CD4-positive, CD25-positive, alpha-beta regulatory T cell (primary cell): ENCODE measurements around the gene SRP9. TPM values are rescaled to one million over a fixed set of nuclear protein-coding genes. Genes with fewer than 3 reads are reported as not detected.
A peak's percentile ranks its signal among the peaks of the same experiment; 100 is the strongest.

ENCODE experiments used
- ATAC-seq, 2 donors: fragments of 150-1000 bp; cut with Tn5 transposase; one replicate each; pipeline ENCODE4 v1.10.0; 2021; ENCODE audit warnings: low read depth in 2 of 2, moderate number of reproducible peaks in 2 of 2, moderate library complexity in 1 of 2
- DNase-seq, 3 donors: peaks; one replicate each; pipeline versions ENCODE4 v3.0.0 to v3.0.0-alpha.2; 2012 to 2022; ENCODE audit warnings: mixed read lengths in 1 of 3
- H3K27ac ChIP-seq: one replicate; pipeline ENCODE4 v1.7.0; 2013; ENCODE audit warnings: mild to moderate bottlenecking, low read length; ENCODE audit not compliant: insufficient read depth, poor library complexity, severe bottlenecking
- H3K27me3 ChIP-seq: one replicate; pipeline ENCODE4 v1.7.0; 2013; ENCODE audit warnings: low read length; ENCODE audit not compliant: control insufficient read depth, insufficient read depth
- H3K36me3 ChIP-seq: one replicate; pipeline ENCODE4 v1.7.0; 2013; ENCODE audit warnings: mild to moderate bottlenecking, low read length, moderate library complexity; ENCODE audit not compliant: control insufficient read depth, insufficient read depth
- H3K4me1 ChIP-seq: 2 replicates; pipeline ENCODE4 v1.7.0; 2013; ENCODE audit warnings: mild to moderate bottlenecking, low read length; ENCODE audit not compliant: insufficient read depth, control insufficient read depth, poor library complexity, severe bottlenecking
- H3K4me3 ChIP-seq: one replicate; pipeline ENCODE4 v1.7.0; 2013; ENCODE audit warnings: low read depth, mild to moderate bottlenecking, low read length, moderate library complexity
- H3K9me3 ChIP-seq, 2 experiments: 1 replicate in 1 of 2; 2 replicates in 1 of 2; pipeline ENCODE4 v1.7.0; 2013; ENCODE audit warnings: low read length in 2 of 2, mild to moderate bottlenecking in 1 of 2, moderate library complexity in 1 of 2; ENCODE audit not compliant: control insufficient read depth in 2 of 2
- H3K27ac Mint-ChIP-seq, 3 donors: one replicate each; pipeline ENCODE4 v1.8.0; 2020 to 2022; ENCODE audit warnings: mild to moderate bottlenecking in 3 of 3, mixed read lengths in 3 of 3, moderate library complexity in 2 of 3
- H3K27me3 Mint-ChIP-seq: one replicate; pipeline ENCODE4 v1.8.0; 2022; ENCODE audit warnings: mild to moderate bottlenecking, mixed read lengths
- H3K36me3 Mint-ChIP-seq: one replicate; pipeline ENCODE4 v1.8.0; 2020; ENCODE audit warnings: mixed read lengths
- H3K4me1 Mint-ChIP-seq, 4 donors: one replicate each; pipeline ENCODE4 v1.8.0; 2020 to 2022; ENCODE audit warnings: mixed read lengths in 4 of 4, mild to moderate bottlenecking in 1 of 4
- H3K4me3 Mint-ChIP-seq, 4 donors: one replicate each; pipeline ENCODE4 v1.8.0; 2020 to 2022; ENCODE audit warnings: mild to moderate bottlenecking in 4 of 4, mixed read lengths in 4 of 4, moderate library complexity in 3 of 4
- H3K9me3 Mint-ChIP-seq, 7 donors: one replicate each; pipeline ENCODE4 v1.8.0; 2020 to 2022; ENCODE audit warnings: mixed read lengths in 7 of 7, mild to moderate bottlenecking in 3 of 7, moderate library complexity in 2 of 7
- polyA plus RNA-seq, 4 donors: library from polyadenylated mRNA; unstranded; fragments of 300-500 nt; fragmentation: Illumina TruSeq; gene quantifications; one replicate each; pipeline ENCODE4 v1.2.3, GENCODE V29; 2021
- total RNA-seq: library from RNA; stranded (reverse); gene quantifications from one replicate; pipeline ENCODE4 v1.2.3, GENCODE V29; 2022

The SRP9 gene
- total and polyA plus RNA-seq, 5 donors from 2014 or later: 76.7 to 367 (median 340) TPM

GRCh38 chr1:225815526-225816178 lies 38.0 kb downstream of the SRP9 start:
- no peaks in the 10 kb centered on the region for H3K36me3 Mint-ChIP-seq
- H3K36me3 ChIP-seq: no peaks in the 10 kb centered on the region
- ATAC-seq: no peak
- no peak overlapping the region for H3K4me3 Mint-ChIP-seq
- no peaks in the 10 kb centered on the region for H3K9me3 Mint-ChIP-seq
- H3K4me1 ChIP-seq: peaks cover 3% of the 10 kb centered on the region
- H3K9me3 ChIP-seq: no peaks in the 10 kb centered on the region
- H3K27ac Mint-ChIP-seq: no peak overlapping the region
- H3K4me1 Mint-ChIP-seq: peaks cover 0 to 4% (median 2%) of the 10 kb centered on the region in 4 donors
- H3K27ac ChIP-seq: no peak overlapping the region
- H3K27me3 Mint-ChIP-seq: peaks cover 15% of the 10 kb centered on the region
- DNase-seq: no peak
- H3K4me3 ChIP-seq: no peak overlapping the region
- H3K27me3 ChIP-seq: no peaks in the 10 kb centered on the region

GRCh38 chr1:225816643-225817538 lies 39.3 kb downstream of the SRP9 start:
- Histone ChIP-seq H3K9me3 (no peaks in the 10 kb centered on the region), H3K27ac (no peak overlapping the region), H3K4me1 (no peaks in the 10 kb centered on the region), H3K4me3 (no peak overlapping the region), H3K36me3 (no peaks in the 10 kb centered on the region), H3K27me3 (no peaks in the 10 kb centered on the region)
- DNase-seq (no peak), ATAC-seq (no peak)
- peaks cover 0 to under 1% (median 0%) of the 10 kb centered on the region in 4 donors for H3K4me1 Mint-ChIP-seq
- H3K27me3 Mint-ChIP-seq: peaks cover 12% of the 10 kb centered on the region
- no peak overlapping the region for H3K27ac Mint-ChIP-seq
- H3K36me3 Mint-ChIP-seq: no peaks in the 10 kb centered on the region
- no peaks in the 10 kb centered on the region for H3K9me3 Mint-ChIP-seq
- no peak overlapping the region for H3K4me3 Mint-ChIP-seq

DNA sequence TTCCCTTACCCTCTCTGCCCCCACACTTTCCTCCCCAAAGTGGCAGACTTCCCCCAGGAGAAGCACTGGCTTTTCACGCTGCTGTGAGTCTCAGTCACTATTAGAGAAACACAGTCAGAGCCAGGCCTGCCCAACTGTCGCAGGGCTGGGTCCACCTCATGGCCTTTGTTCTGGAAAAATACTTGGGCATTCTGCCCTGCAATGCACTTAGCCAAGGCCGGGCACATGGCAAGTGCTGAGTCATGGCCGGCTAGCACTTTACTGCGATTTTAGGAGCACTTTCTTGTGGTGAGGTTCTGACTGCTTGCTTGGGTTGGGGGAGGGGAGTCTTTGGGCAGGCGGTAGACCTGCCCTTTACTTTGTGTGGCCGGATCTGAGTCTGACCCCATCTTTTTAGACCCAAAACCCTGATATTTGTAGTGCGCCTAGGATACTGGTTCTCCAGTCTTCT lies 40.0 kb downstream of the SRP9 start:
- H3K27ac ChIP-seq: no peak overlapping the region
- H3K27me3 ChIP-seq: peaks cover 1% of the 10 kb centered on the region
- ATAC-seq (no peak), DNase-seq (peak in 1 of 3 donors; percentile 24)
- Mint-ChIP-seq H3K27ac (no peak overlapping the region), H3K9me3 (no peaks in the 10 kb centered on the region), H3K27me3 (peaks cover 12% of the 10 kb centered on the region), H3K36me3 (no peaks in the 10 kb centered on the region), H3K4me3 (peak overlapping the region in 1 of 4 donors; percentile 32), H3K4me1 (no peaks in the 10 kb centered on the region)
- H3K36me3 ChIP-seq: no peaks in the 10 kb centered on the region
- H3K4me1 ChIP-seq: no peaks in the 10 kb centered on the region
- no peak overlapping the region for H3K4me3 ChIP-seq
- H3K9me3 ChIP-seq: no peaks in the 10 kb centered on the region

DNA sequence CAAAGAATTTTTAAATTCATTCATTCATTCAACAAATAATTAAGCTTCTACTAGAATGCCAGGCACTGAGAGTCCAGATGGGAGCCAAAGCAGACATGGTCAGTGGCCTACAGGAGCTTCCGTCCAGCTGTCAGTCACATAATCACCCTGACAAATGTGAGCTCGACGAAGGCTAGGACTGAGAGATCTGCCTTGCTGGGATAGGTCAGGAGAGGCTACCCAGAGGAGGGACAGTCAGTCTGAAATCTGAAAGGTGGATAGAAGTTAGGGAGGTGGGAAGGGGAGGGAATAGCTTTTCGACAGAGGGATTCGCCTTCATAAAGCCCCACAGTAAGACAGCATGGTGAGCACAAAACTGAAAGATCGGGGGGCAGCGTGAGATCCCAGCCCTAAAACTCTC lies 40.6 kb downstream of the SRP9 start:
- no peak for ATAC-seq
- no peak for DNase-seq
- H3K36me3 ChIP-seq: no peaks in the 10 kb centered on the region
- no peaks in the 10 kb centered on the region for H3K9me3 ChIP-seq
- no peaks in the 10 kb centered on the region for H3K36me3 Mint-ChIP-seq
- H3K4me3 ChIP-seq: no peak overlapping the region
- H3K27me3 ChIP-seq: peaks cover 3% of the 10 kb centered on the region
- H3K27ac ChIP-seq: no peak overlapping the region
- peaks cover 12% of the 10 kb centered on the region for H3K27me3 Mint-ChIP-seq
- no peak overlapping the region for H3K27ac Mint-ChIP-seq
- no peaks in the 10 kb centered on the region for H3K4me1 Mint-ChIP-seq
- H3K9me3 Mint-ChIP-seq: no peaks in the 10 kb centered on the region
- no peaks in the 10 kb centered on the region for H3K4me1 ChIP-seq
- H3K4me3 Mint-ChIP-seq: no peak overlapping the region

- no peaks in the 10 kb centered on the region for H3K4me1 Mint-ChIP-seq
- peak overlapping the region in 1 of 3 donors; percentile 12 for H3K27ac Mint-ChIP-seq
- no peaks in the 10 kb centered on the region for H3K36me3 ChIP-seq
- H3K27me3 ChIP-seq: peaks cover 3% of the 10 kb centered on the region
- H3K9me3 Mint-ChIP-seq: no peaks in the 10 kb centered on the region
- H3K27ac ChIP-seq: no peak overlapping the region
- no peaks in the 10 kb centered on the region for H3K36me3 Mint-ChIP-seq
- no peak overlapping the region for H3K4me3 Mint-ChIP-seq
- no peaks in the 10 kb centered on the region for H3K9me3 ChIP-seq
- DNase-seq: no peak
- no peak for ATAC-seq
- no peaks in the 10 kb centered on the region for H3K4me1 ChIP-seq
- no peak overlapping the region for H3K4me3 ChIP-seq
- peaks cover 16% of the 10 kb centered on the region for H3K27me3 Mint-ChIP-seq
Measured at GRCh38 chr1:225819346-225820192, 41.9 kb downstream of the SRP9 start.

- peaks cover 3% of the 10 kb centered on the region for H3K27me3 ChIP-seq
Measured at GRCh38 chr1:225820522-225821120, 43.0 kb downstream of the SRP9 start.

DNA sequence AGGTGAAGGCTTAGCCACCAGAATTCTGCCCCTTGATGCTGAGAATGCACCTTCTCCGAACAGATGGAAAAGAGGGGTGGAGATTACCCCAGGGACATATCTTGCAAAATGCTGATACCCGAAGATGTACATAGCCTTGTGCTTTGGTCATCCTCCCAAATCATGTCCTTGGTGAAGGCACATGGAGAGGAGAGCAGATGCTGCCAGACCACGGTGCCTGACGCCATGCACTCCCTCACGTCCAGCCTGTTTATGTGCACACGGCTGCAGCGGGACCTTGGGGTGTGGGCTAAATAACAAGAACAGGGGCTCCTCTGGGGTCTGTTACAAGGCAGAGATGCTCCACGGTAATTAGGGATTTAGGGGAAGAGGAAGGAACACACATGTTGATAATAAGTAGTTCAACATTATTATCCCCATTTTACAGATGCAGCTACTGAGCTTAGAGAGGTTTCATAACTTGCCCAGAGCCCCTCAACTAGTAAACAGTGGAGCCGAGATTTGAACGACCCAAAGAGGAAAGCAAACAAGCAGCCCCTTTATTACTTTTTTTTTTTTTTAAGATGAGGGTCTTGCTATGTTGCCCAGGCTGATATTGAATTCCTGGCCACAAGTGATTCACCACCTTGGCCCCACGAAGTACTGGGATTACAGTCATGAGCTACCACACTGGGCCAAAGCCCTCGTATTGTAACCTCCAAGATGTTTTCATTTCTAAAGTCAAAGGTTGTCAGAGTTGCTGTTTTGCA lies 45.2 kb downstream of the SRP9 start:
- H3K27me3 ChIP-seq: peaks cover 3% of the 10 kb centered on the region
- no peak overlapping the region for H3K4me3 ChIP-seq
- H3K9me3 Mint-ChIP-seq: no peaks in the 10 kb centered on the region
- H3K4me1 ChIP-seq: no peaks in the 10 kb centered on the region
- H3K27me3 Mint-ChIP-seq: peaks cover 13% of the 10 kb centered on the region
- no peak overlapping the region for H3K27ac Mint-ChIP-seq
- H3K4me3 Mint-ChIP-seq: no peak overlapping the region
- no peak for DNase-seq
- no peaks in the 10 kb centered on the region for H3K9me3 ChIP-seq
- no peaks in the 10 kb centered on the region for H3K36me3 ChIP-seq
- no peak overlapping the region for H3K27ac ChIP-seq
- ATAC-seq: no peak
- no peaks in the 10 kb centered on the region for H3K4me1 Mint-ChIP-seq
- H3K36me3 Mint-ChIP-seq: no peaks in the 10 kb centered on the region

More at GRCh38 chr1:225820522-225821120, 43.0 kb downstream of the SRP9 start:
- ATAC-seq: no peak
- Histone ChIP-seq H3K9me3 (no peaks in the 10 kb centered on the region), H3K4me3 (no peak overlapping the region), H3K36me3 (no peaks in the 10 kb centered on the region), H3K4me1 (no peaks in the 10 kb centered on the region), H3K27ac (no peak overlapping the region)
- Mint-ChIP-seq H3K9me3 (no peaks in the 10 kb centered on the region), H3K27me3 (peaks cover 16% of the 10 kb centered on the region), H3K4me3 (no peak overlapping the region), H3K4me1 (no peaks in the 10 kb centered on the region), H3K27ac (no peak overlapping the region), H3K36me3 (no peaks in the 10 kb centered on the region)
- no peak for DNase-seq
